NT2/D1 (cell line): ENCODE results near the gene HOXA3.

Experiments used
- DNase-seq: peaks from one replicate; pipeline ENCODE4 v3.0.0-alpha.2; 2011; ENCODE audit warnings: low read depth, low spot score
- H3K27me3 ChIP-seq: 2 replicates; pipeline ENCODE4 v1.6.0; 2011; ENCODE audit warnings: mild to moderate bottlenecking; ENCODE audit not compliant: insufficient read length, insufficient read depth
- H3K36me3 ChIP-seq: 2 replicates; pipeline ENCODE4 v1.6.1; 2011; ENCODE audit warnings: mild to moderate bottlenecking, low read length, mixed read lengths; ENCODE audit not compliant: insufficient read depth, insufficient read length
- H3K4me1 ChIP-seq: 2 replicates; pipeline ENCODE4 v1.5.1; 2011; ENCODE audit not compliant: insufficient read depth, insufficient read length
- H3K4me3 ChIP-seq: 2 replicates; pipeline ENCODE4 v1.5.1; 2011; ENCODE audit warnings: low read depth; ENCODE audit not compliant: insufficient read length
- H3K9ac ChIP-seq: 2 replicates; pipeline ENCODE4 v1.6.0; 2011; ENCODE audit warnings: low read depth; ENCODE audit not compliant: insufficient read length
- H3K9me3 ChIP-seq: 2 replicates; pipeline ENCODE4 v1.5.1; 2011; ENCODE audit warnings: mild to moderate bottlenecking, low read length; ENCODE audit not compliant: insufficient read depth
- SUZ12 ChIP-seq: IDR thresholded peaks from 2 replicates; pipeline ENCODE4 v1.6.1; 2011; ENCODE audit not compliant: insufficient read length, insufficient read depth; ENCODE audit errors: extremely low read depth
- YY1 ChIP-seq: IDR thresholded peaks from 2 replicates; pipeline ENCODE4 v1.6.1; 2011; ENCODE audit not compliant: insufficient read length, insufficient read depth
- ZNF274 ChIP-seq: IDR thresholded peaks from 2 replicates; pipeline ENCODE4 v1.6.1; 2011; ENCODE audit warnings: mild to moderate bottlenecking, low read depth, low read length

Gene HOXA3

DNA sequence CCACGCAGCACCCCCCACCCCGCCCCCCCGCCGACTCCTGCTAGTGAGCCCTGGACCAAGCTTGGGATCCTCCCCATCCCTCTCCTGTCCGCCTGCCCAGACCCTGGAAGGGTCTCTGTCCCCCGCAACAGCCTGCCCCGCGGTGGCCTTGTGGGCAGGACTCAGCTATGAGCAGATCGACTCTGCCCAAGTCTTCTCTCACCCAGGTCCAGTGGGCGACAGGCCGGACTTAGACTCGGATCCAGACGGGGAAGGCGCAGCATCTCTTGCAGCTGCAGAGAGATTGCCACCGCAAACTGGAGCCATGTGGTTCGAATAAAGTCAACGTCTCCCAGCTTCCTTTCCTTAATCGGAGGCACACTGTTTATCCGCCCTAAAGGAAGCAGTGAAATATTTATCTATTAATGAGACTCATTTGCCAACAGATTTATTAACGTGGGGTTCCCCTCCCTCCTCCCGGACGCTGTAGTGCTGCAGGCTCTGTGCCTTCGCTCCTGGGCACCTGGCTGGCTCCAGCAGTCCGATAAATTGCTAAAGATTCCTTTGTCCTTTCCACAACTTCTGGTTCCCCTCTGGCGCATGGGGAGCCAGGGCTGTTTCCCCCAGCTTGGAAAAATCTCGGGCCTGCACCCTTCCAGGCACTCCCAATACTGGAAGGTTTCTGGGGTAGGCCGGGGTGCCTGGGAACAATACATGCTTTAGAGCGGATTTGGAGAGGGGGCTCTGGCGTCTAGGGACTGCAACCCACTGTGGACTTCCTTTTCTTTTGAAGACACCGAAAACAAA lies 4.7 kb upstream of the HOXA3 start:
- H3K4me1 ChIP-seq = peaks cover 3% of the 10 kb centered on the region
- TF ChIP-seq YY1 (no peak), ZNF274 (no peak), SUZ12 (no peak)
- H3K27me3 ChIP-seq = peaks cover 100% of the 10 kb centered on the region
- H3K9me3 ChIP-seq = peaks cover 10% of the 10 kb centered on the region
- H3K4me3 ChIP-seq = no peak overlapping the region
- no peaks in the 10 kb centered on the region for H3K36me3 ChIP-seq
- DNase-seq = no peak
- H3K9ac ChIP-seq = no peak overlapping the region

DNA sequence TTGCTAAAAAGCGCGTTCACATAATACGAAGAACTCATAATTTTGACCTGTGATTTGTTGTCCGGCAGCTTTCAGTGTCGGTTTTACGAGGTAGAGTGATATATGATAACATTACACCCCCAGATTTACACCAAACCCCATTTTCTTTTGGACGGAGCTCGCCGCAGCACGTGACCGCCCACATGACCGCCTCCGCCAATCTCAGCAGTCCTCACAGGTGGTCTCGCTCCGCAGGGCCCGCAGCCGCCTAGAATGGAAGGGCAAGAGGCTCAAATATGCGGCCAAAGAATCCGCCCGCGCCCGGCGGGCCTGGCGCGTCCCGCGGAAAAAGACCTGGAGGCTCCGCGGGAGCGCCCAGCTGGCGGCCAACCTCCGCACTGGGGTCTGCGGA lies 4.1 kb upstream of the HOXA3 start, which contains the start of gene HOXA7:
HOXA7 (minus strand) TSS at position 168 of the 391 bp plus-strand sequence; CDS start at position 38, 130 bp downstream.
- TF ChIP-seq YY1 = no peak
- TF ChIP-seq ZNF274 = no peak
- no peak for TF ChIP-seq SUZ12
- peaks cover 3% of the 10 kb centered on the region for H3K4me1 ChIP-seq
- DNase-seq = peak; percentile 56
- H3K9ac ChIP-seq = peak within 1 kb of the TSS; percentile 47
- H3K36me3 ChIP-seq = no peaks in the 10 kb centered on the region
- peak within 1 kb of the TSS; percentile 47 for H3K4me3 ChIP-seq
- H3K27me3 ChIP-seq = peaks cover 100% of the 10 kb centered on the region
- H3K9me3 ChIP-seq = peaks cover 10% of the 10 kb centered on the region

GRCh38 chr7:27155816-27156507 lies 3.6 kb upstream of the HOXA3 start:
- Histone ChIP-seq H3K9me3 (peaks cover 10% of the 10 kb centered on the region), H3K4me3 (peak overlapping the region; percentile 47), H3K9ac (peak overlapping the region; percentile 47), H3K36me3 (no peaks in the 10 kb centered on the region), H3K27me3 (peaks cover 100% of the 10 kb centered on the region), H3K4me1 (peaks cover 6% of the 10 kb centered on the region)
- TF ChIP-seq YY1 (no peak), ZNF274 (no peak), SUZ12 (no peak)
- no peak for DNase-seq

DNA sequence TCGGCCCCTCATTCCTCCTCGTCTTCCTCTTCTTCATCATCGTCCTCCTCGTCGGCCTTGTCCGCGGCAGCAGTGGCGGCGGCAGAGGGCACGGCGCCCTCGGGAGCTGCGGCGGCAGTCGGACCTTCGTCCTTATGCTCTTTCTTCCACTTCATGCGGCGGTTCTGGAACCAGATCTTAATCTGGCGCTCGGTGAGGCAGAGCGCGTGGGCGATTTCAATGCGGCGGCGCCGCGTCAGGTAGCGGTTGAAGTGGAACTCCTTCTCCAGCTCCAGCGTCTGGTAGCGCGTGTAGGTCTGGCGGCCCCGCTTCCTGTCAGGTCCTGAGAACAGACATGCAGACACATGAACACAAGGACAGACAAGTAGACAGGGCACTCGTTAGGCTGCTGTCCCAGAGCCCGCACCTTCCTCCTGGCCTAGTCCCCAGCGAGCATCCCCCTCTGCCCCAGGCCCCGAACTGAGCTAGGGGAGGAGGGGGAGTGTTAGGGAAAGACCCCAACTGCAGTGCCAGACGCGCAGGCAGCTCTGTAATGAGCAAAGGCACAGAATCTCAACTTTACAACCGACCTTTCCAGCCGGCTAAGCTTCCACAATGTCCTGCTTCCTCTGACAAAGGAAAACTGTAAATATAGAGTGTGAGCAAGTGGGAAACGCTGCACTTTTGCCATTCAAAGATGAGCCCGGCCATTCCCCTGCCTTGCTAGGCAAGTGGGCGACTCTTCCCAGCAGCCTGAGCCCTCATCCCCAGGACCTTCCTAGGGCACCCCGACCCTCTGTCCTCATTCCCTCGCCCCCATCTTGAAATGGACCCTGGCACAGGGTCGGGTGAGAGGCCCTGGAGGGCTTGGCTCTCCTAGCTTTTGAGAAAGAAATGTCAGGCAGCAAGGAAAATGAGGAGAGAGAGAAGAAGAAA lies 2.8 kb upstream of the HOXA3 start:
- H3K27me3 ChIP-seq = peaks cover 100% of the 10 kb centered on the region
- H3K4me3 ChIP-seq = no peak overlapping the region
- peaks cover 3% of the 10 kb centered on the region for H3K4me1 ChIP-seq
- no peaks in the 10 kb centered on the region for H3K36me3 ChIP-seq
- H3K9me3 ChIP-seq = peaks cover 10% of the 10 kb centered on the region
- H3K9ac ChIP-seq = no peak overlapping the region
- DNase-seq = no peak
- TF ChIP-seq SUZ12 (no peak), YY1 (no peak), ZNF274 (no peak)

- peaks cover 100% of the 10 kb centered on the region for H3K27me3 ChIP-seq
- H3K4me3 ChIP-seq = no peak overlapping the region
- H3K4me1 ChIP-seq = peaks cover 3% of the 10 kb centered on the region
- H3K9ac ChIP-seq = no peak overlapping the region
- H3K9me3 ChIP-seq = peaks cover 10% of the 10 kb centered on the region
- no peaks in the 10 kb centered on the region for H3K36me3 ChIP-seq
- DNase-seq = no peak
- no peak for TF ChIP-seq ZNF274
- no peak for TF ChIP-seq YY1
- no peak for TF ChIP-seq SUZ12
Measured at GRCh38 chr7:27154369-27154768, 2.0 kb upstream of the HOXA3 start.

DNA sequence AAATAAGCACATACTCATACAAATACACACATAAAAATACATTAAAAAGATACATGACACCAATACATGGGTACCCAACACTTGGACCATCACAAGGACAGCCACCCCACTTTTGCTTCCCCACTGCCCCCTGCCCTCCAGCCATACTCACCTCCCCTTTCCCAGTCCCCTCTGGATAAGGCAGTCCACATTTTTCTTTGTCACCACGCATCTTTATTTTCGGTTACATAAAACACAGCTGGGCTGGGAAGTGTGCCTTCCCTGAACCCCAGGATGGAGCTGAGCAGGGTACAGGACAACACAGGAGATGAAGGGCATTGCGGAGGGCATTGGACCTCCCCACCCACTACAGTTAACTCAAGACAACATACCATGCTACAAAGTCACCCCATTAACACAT lies 1.1 kb upstream of the HOXA3 start:
- Histone ChIP-seq H3K9ac (no peak overlapping the region), H3K4me3 (no peak overlapping the region), H3K4me1 (peaks cover 3% of the 10 kb centered on the region), H3K9me3 (peaks cover 10% of the 10 kb centered on the region), H3K36me3 (no peaks in the 10 kb centered on the region), H3K27me3 (peaks cover 100% of the 10 kb centered on the region)
- DNase-seq = no peak
- TF ChIP-seq SUZ12 (no peak), ZNF274 (no peak), YY1 (no peak)
